Left ventricle myocardium inferior (tissue), 1 donor: ENCODE measurements around the gene BCO1. TPM values are rescaled to one million over a fixed set of nuclear protein-coding genes. Genes with fewer than 3 reads are reported as not detected.

Experiments used
- DNase-seq: peaks from one replicate; pipeline ENCODE4 v3.0.0-alpha.2; 2020
- H3K27ac ChIP-seq: fragments of 200-600 bp; replicated peaks from 2 replicates; pipeline ENCODE4 v1.8.0; 2021
- H3K27me3 ChIP-seq: fragments of 200-600 bp; 2 replicates; pipeline ENCODE4 v1.8.0; 2021; ENCODE audit warnings: low read depth
- H3K36me3 ChIP-seq: fragments of 200-600 bp; 2 replicates; pipeline ENCODE4 v1.8.0; 2021
- H3K4me1 ChIP-seq: fragments of 200-600 bp; 2 replicates; pipeline ENCODE4 v1.8.0; 2021
- H3K4me3 ChIP-seq: fragments of 200-600 bp; 2 replicates; pipeline ENCODE4 v1.8.0; 2021; ENCODE audit warnings: mild to moderate bottlenecking, moderate library complexity
- H3K9me3 ChIP-seq: fragments of 200-600 bp; replicated peaks from 2 replicates; pipeline ENCODE4 v1.8.0; 2021
- intact Hi-C: fragments of 100-400 bp; cut with micrococcal nuclease; formaldehyde crosslinking; loops from one replicate; pipeline ENCODE4 v1.11.0; 2022
- total RNA-seq: library from RNA; stranded (reverse); fragmentation: NEBNext Ultra II Directional; extraction: Animal tissue kit (Norgen Biotek cat#: 25700); gene quantifications from one replicate; pipeline ENCODE4 v1.2.1, GENCODE V29; 2021
- TF ChIP-seq, protein P1 (sequence below): fragments of 200-600 bp; IDR thresholded peaks from 2 replicates; pipeline ENCODE4 v1.8.0; 2021; ENCODE audit warnings: antibody characterized with exemption, mild to moderate bottlenecking, borderline replicate concordance
- donor health status: DM: no; HTN: yes; CAD: no; lungs with severe emphysema.

The BCO1 gene
- total RNA-seq, 1 donor from 2014 or later, result not detected

DNA sequence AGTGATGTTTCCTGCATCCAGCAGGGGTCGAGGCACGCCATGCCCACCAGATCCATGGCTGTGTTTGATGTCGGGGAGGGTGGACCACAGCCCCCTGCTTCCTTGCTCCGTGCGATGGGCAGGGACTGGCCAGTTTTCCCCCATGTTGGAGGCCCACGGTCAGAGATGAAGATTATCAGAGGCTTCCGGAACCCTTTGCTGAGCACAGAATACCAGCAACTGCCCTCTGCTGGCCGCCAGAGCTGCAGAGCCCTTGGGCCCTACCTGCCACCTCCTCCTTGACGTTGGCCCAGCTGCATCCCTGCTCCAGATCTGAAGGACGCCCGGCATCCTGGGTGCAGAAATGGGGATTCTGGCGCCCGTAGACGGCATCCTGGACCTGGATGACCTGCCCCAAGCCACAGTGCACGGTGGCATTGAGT lies 23.7 kb upstream of the BCO1 start:
- TF ChIP-seq, protein P1, sequence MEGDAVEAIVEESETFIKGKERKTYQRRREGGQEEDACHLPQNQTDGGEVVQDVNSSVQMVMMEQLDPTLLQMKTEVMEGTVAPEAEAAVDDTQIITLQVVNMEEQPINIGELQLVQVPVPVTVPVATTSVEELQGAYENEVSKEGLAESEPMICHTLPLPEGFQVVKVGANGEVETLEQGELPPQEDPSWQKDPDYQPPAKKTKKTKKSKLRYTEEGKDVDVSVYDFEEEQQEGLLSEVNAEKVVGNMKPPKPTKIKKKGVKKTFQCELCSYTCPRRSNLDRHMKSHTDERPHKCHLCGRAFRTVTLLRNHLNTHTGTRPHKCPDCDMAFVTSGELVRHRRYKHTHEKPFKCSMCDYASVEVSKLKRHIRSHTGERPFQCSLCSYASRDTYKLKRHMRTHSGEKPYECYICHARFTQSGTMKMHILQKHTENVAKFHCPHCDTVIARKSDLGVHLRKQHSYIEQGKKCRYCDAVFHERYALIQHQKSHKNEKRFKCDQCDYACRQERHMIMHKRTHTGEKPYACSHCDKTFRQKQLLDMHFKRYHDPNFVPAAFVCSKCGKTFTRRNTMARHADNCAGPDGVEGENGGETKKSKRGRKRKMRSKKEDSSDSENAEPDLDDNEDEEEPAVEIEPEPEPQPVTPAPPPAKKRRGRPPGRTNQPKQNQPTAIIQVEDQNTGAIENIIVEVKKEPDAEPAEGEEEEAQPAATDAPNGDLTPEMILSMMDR, result peak; percentile 47
- intact Hi-C loops, result no loop called here
- Histone ChIP-seq H3K27me3 (peaks cover 38% of the 10 kb centered on the region), H3K4me3 (no peak overlapping the region), H3K4me1 (no peaks in the 10 kb centered on the region), H3K9me3 (no peaks in the 10 kb centered on the region), H3K27ac (no peak overlapping the region), H3K36me3 (no peaks in the 10 kb centered on the region)
- no peak for DNase-seq

DNA sequence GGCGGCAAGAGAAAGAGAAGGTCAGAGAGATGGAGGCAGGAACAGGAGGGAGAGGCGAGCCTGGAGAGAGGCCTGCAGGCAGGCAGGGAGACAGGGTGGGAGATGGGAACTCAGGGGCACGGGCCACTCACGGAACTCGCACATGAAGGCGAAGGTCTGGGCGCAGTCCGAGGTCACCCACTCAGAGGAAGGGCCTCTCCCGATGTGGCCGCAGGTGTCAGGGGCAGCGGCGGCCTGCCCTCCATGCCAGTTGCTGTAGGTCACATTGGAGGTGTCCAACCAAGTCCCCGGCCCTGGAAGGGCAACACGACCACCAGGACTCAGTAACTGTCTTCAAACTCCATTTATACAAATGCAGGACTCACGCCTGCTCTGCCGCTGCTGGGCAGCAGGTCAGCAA lies 22.4 kb upstream of the BCO1 start:
- TF ChIP-seq, protein P1, result no peak
- Histone ChIP-seq H3K4me1 (no peaks in the 10 kb centered on the region), H3K27ac (no peak overlapping the region), H3K9me3 (no peaks in the 10 kb centered on the region), H3K4me3 (no peak overlapping the region), H3K36me3 (no peaks in the 10 kb centered on the region), H3K27me3 (peaks cover 35% of the 10 kb centered on the region)
- intact Hi-C loops, result no loop called here
- DNase-seq, result no peak

DNA sequence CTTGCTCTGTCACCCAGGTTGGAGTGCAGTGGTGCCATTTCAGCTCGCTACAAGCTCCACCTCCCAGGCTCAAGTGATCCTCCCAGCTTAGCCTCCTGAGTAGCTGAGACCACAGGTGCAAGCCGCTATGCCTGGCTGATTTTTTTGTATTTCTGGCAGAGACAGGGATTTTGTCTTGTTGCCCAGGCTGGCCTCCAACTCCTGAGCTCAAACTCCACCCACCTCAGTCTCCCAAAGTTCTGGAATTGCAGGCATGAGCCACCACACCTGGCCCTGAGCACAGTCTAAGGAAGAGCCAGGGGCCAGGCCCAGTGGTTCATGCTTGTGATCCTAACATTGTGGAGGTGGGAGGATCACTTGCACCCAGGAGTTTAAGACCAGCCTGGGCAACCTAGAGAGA lies 21.8 kb upstream of the BCO1 start:
- TF ChIP-seq, protein P1, result no peak
- no peak overlapping the region for H3K27ac ChIP-seq
- H3K4me3 ChIP-seq, result no peak overlapping the region
- H3K36me3 ChIP-seq, result no peaks in the 10 kb centered on the region
- no peaks in the 10 kb centered on the region for H3K9me3 ChIP-seq
- peaks cover 31% of the 10 kb centered on the region for H3K27me3 ChIP-seq
- DNase-seq, result no peak
- intact Hi-C loops, result no loop called here
- no peaks in the 10 kb centered on the region for H3K4me1 ChIP-seq

DNA sequence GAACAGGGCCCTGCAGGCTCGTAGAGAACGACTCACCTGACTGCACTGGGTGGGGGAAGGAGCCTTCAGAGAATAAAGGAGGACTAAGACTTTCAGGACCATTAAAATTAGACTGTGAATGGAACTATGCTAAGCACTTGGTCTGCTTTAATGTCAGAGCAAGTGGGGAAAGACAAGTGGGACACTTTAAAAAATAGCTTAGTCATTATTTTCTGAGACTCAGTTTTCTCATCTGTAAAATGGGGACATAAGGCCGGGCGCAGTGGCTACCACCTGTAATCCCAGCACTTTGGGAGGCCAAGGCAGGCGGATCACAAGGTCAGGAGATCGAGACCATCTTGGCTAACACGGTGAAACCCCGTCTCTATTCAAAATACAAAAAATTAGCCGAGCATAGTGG lies 19.3 kb upstream of the BCO1 start:
- Histone ChIP-seq H3K36me3 (no peaks in the 10 kb centered on the region), H3K27ac (no peak overlapping the region), H3K4me3 (no peak overlapping the region), H3K27me3 (peaks cover 9% of the 10 kb centered on the region), H3K4me1 (peaks cover 14% of the 10 kb centered on the region), H3K9me3 (no peaks in the 10 kb centered on the region)
- intact Hi-C loops, result no loop called here
- no peak for DNase-seq
- TF ChIP-seq, protein P1, result no peak

DNA sequence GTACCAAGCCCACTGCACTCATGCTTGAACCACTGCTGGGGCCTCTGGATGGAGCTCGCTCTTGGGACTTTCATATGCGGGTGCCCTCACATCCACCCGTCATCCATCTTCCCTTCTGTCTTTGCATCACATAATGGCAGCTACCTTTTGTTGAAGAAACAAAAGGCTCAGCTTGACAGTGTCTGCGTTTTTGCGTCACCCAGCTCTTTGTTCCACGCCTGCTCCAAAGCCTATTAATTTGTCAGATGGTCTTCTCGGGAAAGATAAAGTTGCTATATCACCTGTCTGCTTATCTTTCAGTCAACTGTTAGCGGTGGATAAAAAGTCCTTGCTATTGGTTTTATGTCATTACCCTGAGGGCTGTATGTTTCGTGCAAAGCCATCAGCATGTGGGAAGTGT lies 18.1 kb upstream of the BCO1 start:
- H3K36me3 ChIP-seq, result no peaks in the 10 kb centered on the region
- no peak overlapping the region for H3K27ac ChIP-seq
- intact Hi-C loops, result no loop called here
- TF ChIP-seq, protein P1, result no peak
- H3K27me3 ChIP-seq, result peaks cover 5% of the 10 kb centered on the region
- no peak for DNase-seq
- H3K4me1 ChIP-seq, result peaks cover 14% of the 10 kb centered on the region
- H3K9me3 ChIP-seq, result no peaks in the 10 kb centered on the region
- H3K4me3 ChIP-seq, result no peak overlapping the region

DNA sequence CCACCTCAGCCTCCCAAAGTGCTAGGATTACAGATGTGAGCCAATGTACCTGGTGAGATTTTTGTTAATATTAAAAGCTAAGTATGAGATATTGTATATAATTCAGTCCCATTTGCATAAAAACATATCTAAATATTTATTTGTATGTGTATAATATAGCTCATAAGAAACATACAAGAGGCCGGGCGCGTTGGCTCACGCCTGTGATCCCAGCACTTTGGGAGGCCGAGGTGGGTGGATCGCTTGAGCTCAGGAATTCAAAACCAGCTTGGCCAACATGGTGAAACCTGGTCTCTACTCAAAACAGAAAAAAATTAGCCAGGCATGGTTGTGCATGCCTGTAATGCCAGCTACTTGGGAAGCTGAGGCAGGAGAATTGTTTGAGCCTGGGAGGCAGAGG lies 16.8 kb upstream of the BCO1 start:
- H3K36me3 ChIP-seq, result no peaks in the 10 kb centered on the region
- no peak overlapping the region for H3K27ac ChIP-seq
- H3K4me3 ChIP-seq, result no peak overlapping the region
- intact Hi-C loops, result no loop called here
- H3K4me1 ChIP-seq, result peaks cover 14% of the 10 kb centered on the region
- H3K9me3 ChIP-seq, result no peaks in the 10 kb centered on the region
- H3K27me3 ChIP-seq, result peaks cover 5% of the 10 kb centered on the region
- TF ChIP-seq, protein P1, result no peak
- DNase-seq, result no peak
